Measurements from ENCODE around the gene FIBCD1. TPM values are rescaled to one million over a fixed set of nuclear protein-coding genes. Genes with fewer than 3 reads are reported as not detected.
A peak's percentile ranks its signal among the peaks of the same experiment; 100 is the strongest.

FIBCD1 gene
- total RNA-seq, 1 donor from 2014 or later, result under 0.01 TPM

DNA sequence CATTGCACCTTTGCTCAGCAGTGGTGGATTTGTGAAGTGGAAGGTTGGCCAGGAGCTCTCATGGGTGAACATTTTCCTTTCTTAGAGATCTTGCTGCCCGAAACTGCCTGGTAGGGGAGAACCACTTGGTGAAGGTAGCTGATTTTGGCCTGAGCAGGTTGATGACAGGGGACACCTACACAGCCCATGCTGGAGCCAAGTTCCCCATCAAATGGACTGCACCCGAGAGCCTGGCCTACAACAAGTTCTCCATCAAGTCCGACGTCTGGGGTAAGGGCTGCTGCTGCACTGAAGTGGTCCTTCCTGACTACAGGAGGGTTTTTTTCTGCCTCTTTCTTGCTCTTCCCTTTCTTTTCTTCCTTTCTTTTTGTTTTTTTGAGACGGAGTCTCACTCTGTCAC lies 64.3 kb downstream of the FIBCD1 start:
- DNase-seq, result no peak

DNA sequence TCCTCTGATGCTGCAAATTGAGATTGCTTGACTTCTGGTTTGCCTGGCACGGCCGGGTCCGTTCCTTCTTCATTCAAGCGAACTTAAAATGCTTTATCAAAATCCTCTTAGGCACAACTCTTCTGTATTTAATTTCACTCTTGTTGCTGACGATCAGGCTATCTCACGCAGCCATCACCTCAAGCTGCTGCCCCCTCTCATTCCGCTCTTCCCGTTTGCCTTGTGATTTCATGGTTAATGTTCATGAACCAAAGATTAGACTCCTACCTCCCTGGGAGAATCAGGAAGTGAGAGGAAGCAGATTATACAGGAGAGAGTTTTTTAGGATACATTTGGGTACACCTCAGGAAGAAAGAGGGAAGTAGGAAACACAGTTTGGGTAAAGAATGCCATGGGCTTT lies 65.1 kb downstream of the FIBCD1 start:
- no peak for DNase-seq

DNA sequence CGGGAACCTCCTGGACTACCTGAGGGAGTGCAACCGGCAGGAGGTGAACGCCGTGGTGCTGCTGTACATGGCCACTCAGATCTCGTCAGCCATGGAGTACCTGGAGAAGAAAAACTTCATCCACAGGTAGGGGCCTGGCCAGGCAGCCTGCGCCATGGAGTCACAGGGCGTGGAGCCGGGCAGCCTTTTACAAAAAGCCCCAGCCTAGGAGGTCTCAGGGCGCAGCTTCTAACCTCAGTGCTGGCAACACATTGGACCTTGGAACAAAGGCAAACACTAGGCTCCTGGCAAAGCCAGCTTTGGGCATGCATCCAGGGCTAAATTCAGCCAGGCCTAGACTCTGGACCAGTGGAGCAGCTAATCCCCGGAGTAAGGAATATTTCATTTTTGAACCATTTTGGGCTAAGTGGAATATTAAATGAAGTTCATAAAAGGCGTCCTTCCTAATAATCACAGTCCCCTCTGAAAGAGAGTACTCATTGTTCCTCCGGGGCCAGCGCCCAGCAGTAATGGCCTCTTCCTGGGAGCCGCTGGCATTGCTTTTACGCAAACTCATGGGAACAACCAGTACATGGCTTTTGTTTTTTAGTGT lies 66.0 kb downstream of the FIBCD1 start:
- DNase-seq, result no peak

DNA sequence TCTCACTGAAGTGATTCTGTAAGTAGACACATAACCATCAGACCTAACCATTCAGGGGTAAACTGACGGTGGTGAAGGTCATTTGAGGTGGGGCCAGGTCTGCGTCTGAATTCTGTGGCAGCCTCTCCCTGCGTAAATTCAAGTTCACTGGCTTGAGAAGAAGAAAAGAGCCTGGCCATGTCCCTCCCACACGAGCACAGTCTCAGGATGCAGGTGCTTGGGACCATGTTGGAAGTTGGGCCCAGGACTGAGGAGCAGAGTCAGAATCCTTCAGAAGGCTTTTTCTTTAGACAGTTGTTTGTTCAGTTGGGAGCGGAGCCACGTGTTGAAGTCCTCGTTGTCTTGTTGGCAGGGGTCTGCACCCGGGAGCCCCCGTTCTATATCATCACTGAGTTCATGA lies 66.5 kb downstream of the FIBCD1 start:
- DNase-seq, result no peak

DNA sequence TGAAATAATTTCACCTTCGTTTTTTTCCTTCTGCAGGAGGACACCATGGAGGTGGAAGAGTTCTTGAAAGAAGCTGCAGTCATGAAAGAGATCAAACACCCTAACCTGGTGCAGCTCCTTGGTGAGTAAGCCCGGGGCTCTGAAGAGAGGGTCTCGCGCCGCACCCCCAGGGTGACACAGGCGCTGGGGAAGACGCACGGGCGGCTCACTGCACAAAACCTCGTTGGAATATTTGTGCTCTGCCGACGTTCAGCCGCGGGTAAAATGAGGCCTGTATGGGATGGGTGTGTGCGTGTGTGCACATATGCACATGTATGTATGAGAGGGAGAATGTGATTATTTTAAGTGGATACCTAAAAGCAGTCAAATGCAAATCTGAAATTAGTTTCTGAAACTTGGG lies 67.0 kb downstream of the FIBCD1 start:
- no peak for DNase-seq

DNA sequence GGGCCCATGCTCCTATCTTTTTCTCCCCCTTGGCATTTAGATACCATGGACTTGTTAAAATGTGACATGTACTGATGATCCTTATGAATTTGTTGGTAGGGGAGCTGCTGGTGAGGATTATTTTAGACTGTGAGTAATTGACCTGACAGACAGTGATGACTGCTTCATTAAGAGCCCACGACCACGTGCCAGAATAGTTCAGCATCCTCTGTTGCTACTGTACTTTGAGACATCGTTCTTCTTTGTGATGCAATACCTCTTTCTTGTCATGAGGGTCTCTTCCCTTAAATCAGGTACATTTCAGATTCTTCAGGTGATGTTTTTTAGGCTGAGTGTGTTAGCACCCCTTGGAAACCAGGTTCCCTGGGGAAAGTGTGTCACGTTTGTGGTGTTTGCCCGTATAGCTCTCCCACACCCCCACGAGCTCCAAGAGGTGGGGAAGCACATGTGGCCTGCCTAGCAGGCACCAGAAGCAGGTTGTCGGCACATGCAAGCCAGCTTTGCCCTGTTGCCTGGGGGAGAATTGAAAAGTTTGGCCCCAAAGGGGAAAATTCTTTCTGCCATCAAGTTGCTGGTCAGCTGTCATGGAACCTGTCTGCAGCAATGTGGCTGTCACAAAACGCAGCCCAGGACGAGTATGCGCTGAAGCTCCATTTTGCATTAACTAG lies 67.5 kb downstream of the FIBCD1 start:
- no peak for DNase-seq

DNA sequence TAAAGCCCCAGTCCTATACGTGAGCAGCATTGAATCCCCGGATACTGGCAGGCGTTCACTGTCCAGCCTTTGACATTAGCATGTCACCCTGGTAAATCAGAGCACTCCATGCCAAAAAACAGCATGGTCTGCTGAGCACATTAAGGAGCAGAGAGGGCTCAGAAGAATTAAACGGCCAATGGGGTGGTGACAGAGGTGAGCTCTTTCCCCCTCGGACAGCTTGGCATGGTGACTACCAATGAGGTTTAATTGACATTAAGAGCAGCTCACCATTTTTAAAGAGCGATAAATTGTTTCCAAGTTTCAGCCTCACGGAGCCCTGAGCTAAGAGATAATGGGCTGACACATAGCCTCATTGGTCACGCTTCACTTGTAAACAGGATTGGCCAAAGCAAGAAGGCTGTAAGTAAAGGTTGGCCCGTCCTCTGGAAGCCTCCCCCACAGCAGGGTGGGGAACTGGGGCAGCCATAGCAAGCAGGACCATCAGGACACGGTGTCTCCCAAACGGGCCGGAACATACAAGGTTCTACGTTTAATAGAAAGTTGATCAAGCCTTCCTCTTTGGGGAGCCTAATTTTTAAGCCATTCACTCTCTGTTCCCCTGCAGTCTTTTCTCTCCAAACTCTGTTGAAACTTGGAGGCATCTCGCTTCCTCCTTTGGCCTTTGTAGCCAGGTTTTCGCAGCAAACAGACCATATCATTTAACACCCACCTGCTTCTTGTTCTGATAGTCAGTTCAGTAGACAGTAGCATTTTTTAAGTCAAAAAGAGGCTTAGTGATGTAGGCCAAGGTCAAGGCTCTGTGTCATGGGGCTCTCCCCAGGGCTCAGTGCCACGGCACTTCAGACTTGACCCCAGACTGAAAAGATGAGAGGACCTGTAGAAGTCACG lies 68.3 kb downstream of the FIBCD1 start:
- no peak for DNase-seq

DNA sequence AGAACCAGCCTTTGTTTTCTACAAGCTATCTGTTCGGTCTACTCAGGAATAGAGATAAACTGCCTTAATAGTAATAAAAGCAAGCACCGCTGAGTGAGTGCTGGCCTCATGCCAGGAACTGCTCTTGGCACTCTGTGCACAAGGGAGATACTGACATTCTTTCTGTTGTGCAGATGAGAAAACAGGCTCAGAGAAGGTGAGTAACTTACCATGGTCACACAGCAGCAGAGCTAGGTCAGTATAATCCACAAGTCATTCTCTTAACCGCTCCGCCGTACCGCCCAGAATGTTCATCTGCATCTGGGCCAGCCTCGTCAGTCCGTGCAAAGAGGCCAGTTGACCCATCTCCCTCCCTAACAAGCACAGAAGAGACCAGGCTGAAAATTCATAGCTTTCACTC lies 69.8 kb downstream of the FIBCD1 start:
- DNase-seq, result peak; percentile 61

DNA sequence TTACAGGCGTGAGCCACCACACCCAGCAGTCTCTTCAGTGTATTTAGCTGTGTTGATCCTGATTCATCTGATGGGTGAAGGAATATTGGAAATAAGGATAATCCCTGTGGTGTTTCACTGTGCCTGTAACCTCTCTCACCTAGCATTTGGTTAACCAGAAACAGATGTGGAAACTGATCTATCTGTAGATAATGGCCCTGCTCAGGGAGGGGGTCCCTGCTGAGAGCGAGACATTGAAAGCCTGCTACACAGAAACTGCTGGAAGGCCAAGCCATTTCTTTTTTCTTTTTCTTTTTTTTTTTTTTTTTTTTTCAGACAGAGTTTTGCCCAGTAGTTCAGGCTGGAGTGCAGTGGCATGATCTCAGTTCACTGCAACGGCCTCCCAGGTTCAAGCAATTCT lies 70.8 kb downstream of the FIBCD1 start:
- DNase-seq, result no peak

DNA sequence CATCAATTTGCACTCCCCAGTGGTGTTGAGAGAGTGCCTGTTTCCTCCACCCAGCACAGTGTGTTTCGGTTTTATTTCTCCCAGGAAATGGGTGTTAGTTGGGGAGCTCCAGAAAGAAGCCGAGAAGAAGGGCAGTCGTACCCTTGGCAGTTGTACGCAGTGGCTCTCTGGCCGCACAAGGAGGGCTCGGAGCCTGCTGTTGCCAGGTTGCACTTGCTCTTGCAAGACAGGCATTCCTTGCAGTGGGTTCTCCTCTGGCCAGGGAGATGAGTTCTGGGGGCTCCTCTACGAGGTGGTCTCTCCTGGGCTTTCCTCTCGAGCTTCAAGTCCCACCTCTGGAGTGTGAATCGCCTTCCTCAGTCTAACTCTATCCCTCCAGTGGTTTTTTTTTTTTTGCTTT lies 71.5 kb downstream of the FIBCD1 start:
- no peak for DNase-seq

DNA sequence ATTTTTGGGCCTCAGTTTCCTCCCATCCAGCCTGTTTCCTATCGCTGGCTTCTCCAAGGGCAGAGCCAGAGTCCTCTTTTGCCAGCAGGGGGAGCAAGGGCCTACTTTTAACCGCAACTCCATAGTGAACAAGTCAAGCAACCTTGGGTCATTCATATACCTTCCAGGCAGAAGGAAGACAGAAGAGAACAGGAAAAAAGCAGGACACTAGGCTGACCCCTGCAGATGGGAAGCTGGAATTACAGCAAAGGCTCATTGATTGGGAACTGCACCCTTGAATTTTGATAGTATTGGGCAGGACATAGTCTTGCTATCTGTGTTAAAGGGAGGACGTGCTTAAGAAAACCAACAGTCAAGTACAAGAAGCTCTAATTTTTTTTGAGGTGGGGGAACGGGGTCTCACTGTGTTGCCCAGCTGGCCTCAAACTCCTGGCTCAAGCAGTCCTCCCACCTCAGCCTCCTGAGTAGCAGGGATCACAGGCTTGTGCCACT lies 72.5 kb downstream of the FIBCD1 start:
- DNase-seq, result peak; percentile 86

DNA sequence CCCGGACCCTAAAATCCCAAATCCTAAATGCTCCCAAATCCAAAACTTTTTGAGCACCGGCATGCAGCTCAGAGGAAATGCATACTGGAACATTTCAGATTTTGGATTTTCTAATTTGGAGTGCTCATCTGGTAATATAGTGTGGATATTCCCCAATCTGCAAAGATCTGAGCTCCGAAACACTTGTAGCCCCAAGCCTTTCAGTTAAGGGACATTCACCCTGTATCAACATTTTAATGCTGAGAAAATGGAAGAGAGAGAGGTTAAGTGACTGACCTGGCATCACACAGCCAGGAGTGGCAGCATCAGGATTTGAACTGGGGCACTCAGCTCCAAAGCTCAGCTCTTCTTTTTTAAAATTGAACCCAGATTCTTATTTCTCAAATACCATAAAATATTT lies 73.1 kb downstream of the FIBCD1 start:
- DNase-seq, result no peak

DNA sequence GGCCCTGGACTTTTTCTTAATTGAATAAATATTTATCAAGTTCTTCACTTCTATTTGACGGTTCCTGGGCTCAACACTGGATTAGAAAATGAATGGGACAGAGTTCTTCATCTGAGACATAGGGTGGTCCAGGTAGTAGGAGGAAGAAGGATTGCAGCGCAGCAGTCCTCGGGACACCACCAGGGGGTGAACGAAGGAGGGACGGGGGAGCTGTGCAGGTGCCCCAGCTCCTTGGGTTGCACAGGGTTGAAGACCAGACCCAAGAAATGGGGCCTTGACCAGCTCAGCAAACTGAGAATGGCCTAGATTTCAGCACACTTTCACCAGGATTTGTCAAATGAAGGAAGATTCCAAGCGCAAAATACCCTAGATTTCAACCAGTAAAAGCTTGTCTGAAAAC lies 74.5 kb downstream of the FIBCD1 start:
- no peak for DNase-seq

DNA sequence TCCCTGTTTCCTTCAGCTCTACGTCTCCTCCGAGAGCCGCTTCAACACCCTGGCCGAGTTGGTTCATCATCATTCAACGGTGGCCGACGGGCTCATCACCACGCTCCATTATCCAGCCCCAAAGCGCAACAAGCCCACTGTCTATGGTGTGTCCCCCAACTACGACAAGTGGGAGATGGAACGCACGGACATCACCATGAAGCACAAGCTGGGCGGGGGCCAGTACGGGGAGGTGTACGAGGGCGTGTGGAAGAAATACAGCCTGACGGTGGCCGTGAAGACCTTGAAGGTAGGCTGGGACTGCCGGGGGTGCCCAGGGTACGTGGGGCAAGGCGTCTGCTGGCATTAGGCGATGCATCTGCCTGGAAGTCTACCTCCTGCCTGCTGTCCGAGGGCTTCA lies 76.3 kb downstream of the FIBCD1 start:
- DNase-seq, result no peak

DNA sequence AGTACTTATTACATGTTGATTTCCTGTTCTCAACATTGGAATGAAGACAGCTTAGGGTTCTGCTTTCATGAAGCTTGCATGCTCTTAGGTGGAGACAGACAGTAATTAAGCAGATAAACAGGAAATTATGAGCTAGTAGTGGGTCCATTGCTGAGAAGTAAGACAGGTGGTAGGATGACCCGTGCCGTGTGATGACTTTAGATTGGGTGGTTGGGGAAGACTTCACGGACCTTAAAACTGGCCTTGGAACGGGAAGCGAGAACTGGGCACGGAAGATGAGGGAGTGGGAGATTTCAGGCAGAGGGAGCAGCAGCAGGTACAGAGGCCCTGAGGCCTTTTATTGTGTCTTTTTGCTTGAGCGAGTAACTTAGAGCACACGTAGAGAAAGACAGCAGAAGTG lies 76.8 kb downstream of the FIBCD1 start:
- DNase-seq, result no peak

DNA sequence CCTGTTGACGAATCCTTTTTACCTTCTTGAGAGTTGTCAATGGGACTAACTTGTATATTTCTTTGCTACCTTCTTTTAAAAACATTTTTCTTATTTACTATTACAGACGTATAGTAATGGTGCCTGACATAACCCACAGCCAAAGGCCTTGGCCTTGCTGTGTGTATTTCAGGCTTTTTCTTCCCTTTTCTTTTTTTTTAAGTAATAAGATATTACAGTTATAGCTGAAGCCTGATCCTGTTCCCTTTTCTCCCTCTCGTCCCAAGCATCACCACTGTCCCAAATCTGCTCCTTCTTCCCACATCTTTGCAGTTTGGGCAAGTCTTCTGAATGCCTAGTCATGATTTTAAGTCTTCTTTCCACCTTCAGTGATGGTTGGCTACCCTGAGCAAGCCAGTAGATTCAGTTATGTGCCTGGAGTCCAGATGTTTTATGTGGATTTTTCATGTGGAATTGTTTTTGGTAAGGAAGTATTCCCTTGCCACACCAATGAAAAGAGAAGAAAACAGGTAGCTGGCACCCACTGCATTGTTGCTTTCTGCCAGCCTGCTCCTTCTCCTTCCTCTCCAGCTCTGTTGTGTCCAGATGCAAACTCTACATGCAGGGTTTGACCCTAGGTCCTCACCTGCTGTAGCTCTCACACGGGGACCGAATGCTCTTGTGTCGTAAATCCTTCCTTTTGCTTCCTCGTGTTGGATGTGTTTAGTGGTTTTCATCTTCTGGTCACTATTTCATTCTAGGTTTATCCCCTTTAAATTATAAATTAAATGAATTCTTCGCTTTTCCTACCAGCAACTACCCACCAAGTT lies 77.5 kb downstream of the FIBCD1 start:
- DNase-seq, result no peak

DNA sequence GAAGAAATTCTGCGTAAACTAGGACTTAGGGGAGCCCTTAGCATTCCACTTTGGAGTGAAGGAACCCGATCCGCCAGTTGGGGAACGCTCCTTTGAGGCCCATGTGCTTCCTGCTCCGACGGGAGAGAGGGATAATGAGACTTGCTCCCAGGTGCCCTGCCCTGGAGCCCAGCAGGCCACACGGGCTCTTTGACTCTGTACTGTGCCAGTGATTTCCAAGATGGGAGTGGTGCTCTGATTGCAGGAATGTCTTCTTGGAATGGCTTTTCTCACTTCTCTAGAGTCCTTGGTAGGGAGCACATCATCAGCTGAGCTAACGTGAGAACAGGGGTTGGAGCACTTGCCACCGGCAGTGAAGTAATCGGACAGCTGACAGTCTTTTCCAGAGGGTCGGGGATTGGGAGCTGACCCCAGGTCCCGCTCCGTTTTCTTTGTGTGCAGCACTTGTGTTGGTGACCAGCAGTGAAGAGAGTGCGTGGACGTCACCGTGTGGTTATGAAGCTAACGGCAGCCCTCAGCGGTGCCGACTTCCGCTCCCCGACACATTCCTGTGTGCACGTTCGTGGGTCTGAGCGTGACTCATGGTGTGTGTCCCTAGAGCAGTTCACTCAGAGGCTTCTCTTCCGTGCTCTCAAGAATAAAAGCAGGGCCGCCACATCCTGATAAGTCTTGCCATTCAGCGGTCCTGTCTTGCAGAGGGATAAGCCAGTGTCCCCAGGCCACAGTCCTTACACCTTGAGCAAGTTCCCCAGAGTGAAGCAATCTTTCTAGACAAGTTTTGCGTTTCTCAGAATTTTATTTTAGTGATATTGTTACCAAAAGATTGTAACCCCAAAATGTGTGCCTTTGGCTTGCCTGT lies 78.4 kb downstream of the FIBCD1 start:
- peak; percentile 96 for DNase-seq

DNA sequence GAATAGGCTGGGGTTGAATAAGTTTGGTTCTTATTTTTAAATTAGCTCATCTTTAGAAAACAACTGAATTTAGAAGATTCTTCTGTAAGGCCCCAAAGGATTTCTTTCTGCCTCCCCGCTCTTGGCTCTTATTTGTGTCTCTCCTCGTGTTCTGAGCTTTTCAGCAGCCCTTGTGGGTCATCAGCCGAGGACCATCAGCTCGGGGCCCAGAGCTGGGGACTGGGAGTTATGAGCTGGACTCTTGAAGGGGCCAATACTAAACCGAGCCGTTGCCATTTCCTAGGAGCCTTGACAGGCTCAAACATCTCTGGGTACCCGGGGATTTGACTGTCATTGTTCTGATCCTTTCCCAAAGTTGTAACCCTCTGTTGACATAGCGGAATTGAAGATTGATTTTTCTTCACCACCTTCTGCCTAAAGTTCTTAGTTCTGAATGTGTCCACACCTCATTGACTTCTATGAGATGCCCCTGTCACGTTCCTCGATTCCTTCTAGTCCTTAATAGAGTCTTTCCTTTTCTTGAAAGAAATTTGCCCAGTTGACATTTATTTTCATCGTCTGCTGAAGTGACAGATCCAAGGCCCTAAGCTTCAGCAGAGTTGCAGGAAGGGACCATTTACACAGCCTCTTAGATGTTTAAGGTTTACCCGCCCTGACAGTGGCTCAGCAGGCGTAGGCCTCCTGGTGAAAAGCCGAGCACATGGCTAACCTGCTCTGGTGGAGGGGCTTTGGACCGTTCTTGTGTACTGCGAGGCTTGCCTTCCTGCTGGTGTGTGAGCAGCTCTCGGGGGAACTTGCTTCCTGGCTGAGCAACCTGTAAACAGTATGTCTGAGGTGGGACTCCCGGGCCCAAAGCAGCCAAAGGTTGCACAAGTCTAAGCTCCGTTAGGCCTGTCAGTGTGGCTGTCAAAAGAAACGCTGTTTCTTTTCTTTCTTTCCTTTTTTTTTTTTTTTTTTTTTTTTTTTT lies 80.0 kb downstream of the FIBCD1 start:
- no peak for DNase-seq

DNA sequence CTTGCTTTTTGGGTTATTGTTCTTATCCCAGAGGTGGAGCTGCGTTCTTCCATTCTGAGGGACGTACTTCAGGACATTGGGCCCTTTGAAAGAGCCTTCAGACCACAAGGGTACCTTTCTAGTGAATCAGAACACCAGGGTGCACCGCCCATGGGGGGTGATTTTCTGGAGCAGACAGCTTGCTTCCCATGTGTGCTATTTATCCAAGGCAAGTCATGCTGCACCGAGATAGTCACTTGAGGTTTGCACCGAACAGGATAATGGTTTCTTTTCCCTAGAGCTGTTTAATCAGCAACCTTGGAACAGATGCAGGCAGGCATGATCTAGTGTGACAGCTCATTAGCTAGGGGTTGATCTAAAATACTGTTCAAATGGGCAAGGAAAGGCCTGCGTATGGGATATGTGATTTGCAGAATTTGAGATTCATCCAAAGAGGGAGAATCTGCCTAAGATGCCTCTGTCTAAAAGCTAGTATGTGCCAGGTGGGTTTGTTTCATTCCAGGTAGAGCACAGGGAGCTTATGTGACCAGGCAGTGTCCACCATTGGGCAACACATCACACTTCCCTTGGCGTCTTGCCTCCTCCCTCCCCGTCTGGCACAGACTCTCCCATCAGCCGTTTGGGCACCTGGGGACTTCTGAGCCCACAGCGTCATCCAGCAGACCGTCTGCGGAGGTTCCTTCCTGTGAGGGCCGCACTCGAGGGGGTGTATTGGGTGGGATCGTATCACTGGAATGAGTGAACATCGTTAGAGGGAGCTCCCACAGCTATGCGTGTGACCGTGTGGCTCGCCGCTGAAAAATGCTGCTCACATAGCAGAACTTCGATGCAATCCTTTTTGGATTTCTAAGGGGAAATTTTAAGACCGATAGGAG lies 80.9 kb downstream of the FIBCD1 start:
- DNase-seq, result peak; percentile 67

DNA sequence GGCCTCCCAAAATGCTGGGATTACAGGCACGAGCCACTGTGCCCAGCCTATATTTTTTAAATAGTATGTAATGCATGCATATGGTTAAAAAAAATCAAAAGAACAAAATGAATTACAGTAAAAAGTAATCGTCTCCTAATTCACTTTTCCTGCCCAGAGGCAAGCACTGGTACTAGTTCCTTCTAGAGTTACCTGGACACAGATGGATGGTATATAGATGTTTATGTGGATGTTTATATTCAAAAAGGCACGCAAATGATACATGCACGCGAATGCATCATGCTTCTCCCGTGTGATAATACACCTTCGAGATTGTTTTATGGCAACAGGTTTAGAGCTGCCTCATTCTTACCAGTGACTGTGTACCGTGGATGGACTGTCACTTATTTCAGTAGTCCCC lies 82.6 kb downstream of the FIBCD1 start:
- no peak for DNase-seq
